HTERT RPE-1 (cell line): ENCODE measurements around the gene LRRC37A3.
"Not testable (repeated sequence)": the region's sequence is repeated elsewhere in the genome, so short reads cannot be mapped to it uniquely, and the experiment has no call there.

Source experiments
- in situ Hi-C: fragments of 300-500 bp; cut with MboI; formaldehyde crosslinking; loops from 4 replicates; pipeline ENCODE4 v1.14.3; 2020; ENCODE audit warnings: low sequenced_read_pairs

The LRRC37A3 gene

GRCh38 chr17:64919289-64920025 is at the start of gene LRRC37A3:
LRRC37A3 (minus strand) TSS chr17:64919478; CDS start chr17:64897257, 22,221 bp downstream.
- in situ Hi-C loops: not testable (repeated sequence)

GRCh38 chr17:64965873-64966287 is 46.6 kb upstream of the LRRC37A3 start:
- in situ Hi-C loops: not testable (repeated sequence)

- in situ Hi-C loops: not testable (repeated sequence)
These were observed 46.1 kb upstream of the LRRC37A3 start for GRCh38 chr17:64965256-64965872.

DNA sequence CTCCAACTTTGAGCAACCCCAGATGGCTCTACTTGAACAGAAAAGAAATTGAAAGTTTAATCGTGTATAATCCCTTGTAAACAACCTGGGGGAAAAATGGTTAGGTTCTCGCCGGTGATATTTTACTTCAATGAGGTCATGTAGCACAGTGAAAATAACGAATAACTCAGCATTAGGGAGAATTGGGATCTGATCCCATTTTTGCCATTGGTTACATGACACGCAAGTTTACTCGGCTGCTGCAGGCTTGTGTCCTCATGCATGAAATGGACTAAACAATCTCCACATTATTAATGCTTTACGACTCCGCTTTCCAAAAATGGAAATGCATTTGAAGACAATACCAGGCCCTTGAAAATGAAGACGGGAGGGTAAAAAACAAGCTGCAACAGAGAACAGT is 45.5 kb upstream of the LRRC37A3 start:
- in situ Hi-C loops: no loop called here

GRCh38 chr17:64963814-64964213 is 44.5 kb upstream of the LRRC37A3 start:
- in situ Hi-C loops: not testable (repeated sequence)

- in situ Hi-C loops: not testable (repeated sequence)
These were observed 42.5 kb upstream of the LRRC37A3 start for GRCh38 chr17:64961563-64962378.

- in situ Hi-C loops: no loop called here
These were observed 32.6 kb upstream of the LRRC37A3 start for GRCh38 chr17:64951877-64952276.

DNA sequence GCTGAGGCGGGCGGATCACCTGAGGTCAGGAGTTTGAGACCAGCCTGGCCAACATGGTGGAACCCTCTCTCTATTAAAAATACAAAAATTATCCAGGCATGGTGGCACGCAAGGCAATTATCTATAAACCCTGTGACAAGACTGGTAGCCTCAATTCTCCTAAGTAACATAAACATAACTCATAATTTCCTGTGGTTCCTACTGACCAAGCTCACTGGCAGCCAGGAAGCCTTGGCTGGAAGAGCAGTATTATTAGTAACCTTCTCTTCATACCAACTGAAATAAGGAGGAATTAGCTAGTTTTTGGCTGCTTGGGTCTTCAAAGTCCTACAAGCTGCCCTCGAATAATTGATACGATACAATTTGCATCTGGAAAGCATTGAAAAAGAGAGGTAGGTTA is 31.6 kb upstream of the LRRC37A3 start:
- in situ Hi-C loops: no loop called here

DNA sequence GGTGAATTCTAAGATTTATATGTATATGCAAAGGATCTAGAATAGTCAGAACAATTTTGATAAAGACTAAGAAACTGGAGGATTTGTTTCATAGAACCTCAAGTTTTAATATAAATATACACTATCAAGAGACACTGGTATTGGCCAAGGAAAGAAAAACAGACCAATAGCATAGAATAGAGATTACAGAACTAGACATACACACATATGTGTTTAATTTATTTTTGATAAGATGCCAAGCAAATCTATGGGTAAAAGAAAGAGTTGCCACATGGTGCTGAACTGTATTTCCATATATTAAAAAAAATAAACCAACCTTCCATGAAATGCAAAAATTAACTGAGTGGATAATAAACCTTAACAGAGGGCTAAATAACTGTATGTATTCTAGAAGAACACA is 27.9 kb upstream of the LRRC37A3 start:
- in situ Hi-C loops: no loop called here

- in situ Hi-C loops: no loop called here
These were observed 22.5 kb upstream of the LRRC37A3 start for GRCh38 chr17:64941761-64942160.

- in situ Hi-C loops: no loop called here
These were observed 21.8 kb upstream of the LRRC37A3 start for GRCh38 chr17:64941045-64941444.

- in situ Hi-C loops: no loop called here
These were observed 20.8 kb upstream of the LRRC37A3 start for GRCh38 chr17:64940055-64940454.

- in situ Hi-C loops: no loop called here
These were observed 19.7 kb upstream of the LRRC37A3 start for GRCh38 chr17:64938925-64939474.

- in situ Hi-C loops: no loop called here
These were observed 19.0 kb upstream of the LRRC37A3 start for GRCh38 chr17:64938290-64938689.

GRCh38 chr17:64936117-64936516 is 16.8 kb upstream of the LRRC37A3 start:
- in situ Hi-C loops: no loop called here

DNA sequence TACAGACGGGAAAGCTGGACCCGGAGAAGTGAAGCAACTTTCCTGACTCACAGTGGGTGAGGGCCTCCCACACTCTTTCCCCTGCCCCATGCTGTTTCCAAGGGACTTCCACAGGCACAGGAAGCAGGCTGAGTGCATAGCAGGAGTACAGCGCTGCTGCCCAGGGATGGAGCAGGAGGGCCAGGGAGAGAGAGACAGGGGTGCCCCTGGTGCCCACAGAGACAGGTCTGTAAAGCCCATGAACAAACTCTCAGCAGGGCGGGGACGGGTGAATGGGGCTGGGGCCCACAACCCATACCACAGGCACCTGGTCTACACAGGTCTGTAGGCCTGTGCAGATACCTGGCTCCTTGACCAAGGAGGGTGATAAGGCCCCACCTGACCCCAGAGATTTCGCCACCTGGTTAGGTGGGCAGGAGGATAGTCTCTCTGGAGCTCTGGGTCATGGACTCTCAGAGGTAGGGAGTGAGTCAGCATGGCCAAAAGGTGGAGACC is 15.1 kb upstream of the LRRC37A3 start:
- in situ Hi-C loops: not testable (repeated sequence)

GRCh38 chr17:64932850-64933249 is 13.6 kb upstream of the LRRC37A3 start:
- in situ Hi-C loops: not testable (repeated sequence)

GRCh38 chr17:64930374-64930773 is 11.1 kb upstream of the LRRC37A3 start:
- in situ Hi-C loops: not testable (repeated sequence)

- in situ Hi-C loops: not testable (repeated sequence)
These were observed 10.3 kb upstream of the LRRC37A3 start for GRCh38 chr17:64929419-64930209.

DNA sequence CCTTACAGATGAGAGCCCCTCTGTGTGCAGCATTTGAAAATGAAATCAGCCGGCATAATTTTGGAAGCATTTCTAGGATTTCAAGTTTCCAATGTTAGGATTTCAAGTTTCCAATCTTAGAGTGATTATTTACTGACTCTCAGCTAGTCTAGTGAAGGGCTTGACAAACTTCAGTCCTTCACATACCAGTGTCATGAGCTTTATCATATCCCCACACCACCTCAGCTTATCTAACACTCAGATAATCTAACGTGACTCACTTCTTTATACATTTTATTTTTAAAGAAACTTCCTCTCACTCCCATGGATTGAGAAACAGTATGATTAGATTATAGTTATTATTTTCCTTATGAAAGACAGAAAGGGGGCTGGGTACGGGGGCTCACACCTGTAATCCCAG is 9.4 kb upstream of the LRRC37A3 start:
- in situ Hi-C loops: not testable (repeated sequence)
